ENCODE measurements around the gene SLC9A3.

DNA sequence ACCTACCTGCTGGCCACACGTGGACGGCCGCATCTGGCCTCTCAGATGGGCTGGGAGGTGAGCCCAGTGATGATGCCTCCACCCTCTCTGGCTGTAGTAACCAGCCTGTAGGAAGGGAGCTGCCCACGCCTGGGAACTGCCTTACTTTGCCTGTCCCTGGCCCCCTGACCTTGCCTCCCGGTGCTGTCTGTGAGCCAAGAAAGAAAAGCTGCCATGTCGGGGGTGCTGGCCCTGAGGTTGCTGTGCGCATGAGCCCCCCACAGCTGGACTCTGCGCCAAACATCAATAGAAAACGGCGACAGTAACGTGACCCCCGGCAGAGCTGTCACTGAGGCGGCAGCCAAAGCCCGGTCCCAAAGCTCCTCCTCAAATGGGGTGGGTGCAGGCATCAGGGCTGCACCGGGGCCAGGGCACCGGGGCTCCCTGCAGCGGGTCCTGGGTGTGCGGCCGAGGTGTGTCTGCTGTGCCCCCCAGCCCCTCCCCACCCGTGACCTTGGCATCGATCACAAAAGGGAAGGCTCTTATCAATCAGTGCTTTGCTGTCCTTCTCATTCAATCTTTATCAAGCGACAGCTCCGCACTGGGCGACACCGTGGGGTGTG lies 15.3 kb upstream of the SLC9A3 start:
- TF ChIP-seq CTCF (IDR thresholded peaks at IDR 0.05): no peak
- no peak for TF ChIP-seq POLR2A (IDR thresholded peaks at IDR 0.05)
